GM19023 (cell line): ENCODE data around the gene WDR7.
A peak's percentile ranks its signal among the peaks of the same experiment; 100 is the strongest.

ENCODE experiments used
- ATAC-seq: cut with Tn5 transposase; IDR thresholded peaks from one replicate; pipeline ENCODE4 v1.9.1; 2021; ENCODE audit warnings: mild to moderate bottlenecking, moderate library complexity; ENCODE audit not compliant: unreplicated experiment

Gene WDR7

GRCh38 chr18:56873441-56874140 lies 222.4 kb downstream of the WDR7 start:
- no peak for ATAC-seq

GRCh38 chr18:56878711-56879110 lies 227.6 kb downstream of the WDR7 start:
- ATAC-seq = no peak

- ATAC-seq = no peak
Observed at GRCh38 chr18:56884511-56884910, 233.4 kb downstream of the WDR7 start.

GRCh38 chr18:56888978-56889377 lies 237.8 kb downstream of the WDR7 start:
- ATAC-seq = no peak

- ATAC-seq = no peak
Observed at GRCh38 chr18:56889621-56890020, 238.5 kb downstream of the WDR7 start.

GRCh38 chr18:56890632-56891031 lies 239.5 kb downstream of the WDR7 start:
- ATAC-seq = no peak

GRCh38 chr18:56891116-56891515 lies 240.0 kb downstream of the WDR7 start:
- ATAC-seq = no peak

- ATAC-seq = no peak
Observed at GRCh38 chr18:56891870-56892269, 240.7 kb downstream of the WDR7 start.

- no peak for ATAC-seq
Observed at GRCh38 chr18:56897122-56897521, 246.0 kb downstream of the WDR7 start.

GRCh38 chr18:56899660-56900059 lies 248.5 kb downstream of the WDR7 start:
- ATAC-seq = no peak

- ATAC-seq = no peak
Observed at GRCh38 chr18:56900195-56901094, 249.3 kb downstream of the WDR7 start.

GRCh38 chr18:56901919-56902318 lies 250.8 kb downstream of the WDR7 start:
- ATAC-seq = no peak

- no peak for ATAC-seq
Observed at GRCh38 chr18:56902653-56903052, 251.5 kb downstream of the WDR7 start.

- ATAC-seq = no peak
Observed at GRCh38 chr18:56903686-56904085, 252.5 kb downstream of the WDR7 start.

- no peak for ATAC-seq
Observed at GRCh38 chr18:56907771-56908170, 256.6 kb downstream of the WDR7 start.

GRCh38 chr18:56910237-56910636 lies 259.1 kb downstream of the WDR7 start:
- ATAC-seq = no peak

GRCh38 chr18:56910967-56911366 lies 259.8 kb downstream of the WDR7 start:
- ATAC-seq = no peak

GRCh38 chr18:56913941-56914340 lies 262.8 kb downstream of the WDR7 start:
- no peak for ATAC-seq

- ATAC-seq = no peak
Observed at GRCh38 chr18:56919190-56919589, 268.0 kb downstream of the WDR7 start.

GRCh38 chr18:56921896-56922480 lies 270.8 kb downstream of the WDR7 start:
- ATAC-seq = peak; percentile 76

- no peak for ATAC-seq
Observed at GRCh38 chr18:56926734-56927133, 275.6 kb downstream of the WDR7 start.

- no peak for ATAC-seq
Observed at GRCh38 chr18:56927786-56928185, 276.6 kb downstream of the WDR7 start.
